Sigmoid colon (tissue), 7 donors: ENCODE data around the gene DGKA. TPM values are rescaled to one million over a fixed set of nuclear protein-coding genes. Genes with fewer than 3 reads are reported as not detected.

Experiments used
- DNase-seq: peaks from one replicate; pipeline ENCODE4 v3.0.0-alpha.2; 2019
- H3K27ac ChIP-seq, 4 donors: fragments of 200-600 bp; sonication (generic); one replicate each; pipeline ENCODE4 v1.5.1; 2016 to 2019; ENCODE audit warnings: mild to moderate bottlenecking in 1 of 4
- H3K27me3 ChIP-seq, 3 donors: fragments of 200-600 bp; sonication (generic); one replicate each; pipeline ENCODE4 v1.5.1; 2019; ENCODE audit warnings: mild to moderate bottlenecking in 1 of 3
- H3K36me3 ChIP-seq, 4 donors: fragments of 200-600 bp; sonication (generic); one replicate each; pipeline ENCODE4 v1.5.1; 2016 to 2019
- H3K4me1 ChIP-seq, 4 donors: fragments of 200-600 bp; sonication (generic); one replicate each; pipeline ENCODE4 v1.5.1; 2017 to 2019
- H3K4me3 ChIP-seq, 4 donors: fragments of 200-600 bp; sonication (generic); one replicate each; pipeline ENCODE4 v1.5.1; 2017 to 2019; ENCODE audit warnings: mild to moderate bottlenecking in 2 of 4, moderate library complexity in 1 of 4
- H3K9me3 ChIP-seq, 4 donors: fragments of 200-600 bp in 3 of 4; sonication (generic) in 3 of 4; one replicate each; pipeline versions ENCODE4 v1.5.1 to v1.6.1; 2013 to 2019
- CTCF ChIP-seq, 4 experiments: fragments of 450-650 bp in 3 of 4; fragments of 200-600 bp in 1 of 4; IDR thresholded peaks; one replicate each; pipeline ENCODE4 v1.5.1; 2016 to 2019; ENCODE audit warnings: antibody characterized with exemption in 4 of 4, mild to moderate bottlenecking in 3 of 4, moderate library complexity in 2 of 4
- EP300 ChIP-seq, 4 donors: sonication (generic); formaldehyde crosslinking; IDR thresholded peaks; one replicate each; pipeline ENCODE4 v1.6.1; 2017; ENCODE audit warnings: antibody characterized with exemption in 4 of 4
- POLR2A ChIP-seq, 2 donors: fragments of 450-650 bp; IDR thresholded peaks; one replicate each; pipeline ENCODE4 v1.6.1; 2016; ENCODE audit warnings: antibody characterized with exemption in 2 of 2, mild to moderate bottlenecking in 2 of 2, moderate library complexity in 2 of 2
- POLR2AphosphoS5 ChIP-seq, 4 donors: sonication (generic); formaldehyde crosslinking; IDR thresholded peaks; one replicate each; pipeline ENCODE4 v1.6.1; 2017; ENCODE audit warnings: antibody characterized with exemption in 4 of 4
- WGBS, 2 donors: extraction: QIAGEN DNeasy Blood & Tissue Kit; methylation state at CpG; one replicate each; pipeline ENCODE4 v1.1.7; 2013; 5-methylcytosine and 5-hydroxymethylcytosine counted together
- intact Hi-C: fragments of 100-400 bp; cut with DNase I; formaldehyde crosslinking; loops from one replicate; pipeline ENCODE4 v1.15.1; 2023
- polyA plus RNA-seq, 3 donors: library from polyadenylated mRNA; stranded (reverse); fragments of 200-250 nt; gene quantifications; one replicate each; pipeline ENCODE4 v1.2.3, GENCODE V29; 2013
- total RNA-seq, 4 donors: library from RNA; depleted of rRNA; stranded (reverse); fragments of >200 nt; gene quantifications; one replicate each; pipeline ENCODE4 v1.1.0, GENCODE V29; 2016
- donor health status: healthy with polysubstance abuse.
- donor health status: Bipolar disorder and iron deficiency.
- donor health status: healthy.

Gene DGKA
- total and polyA plus RNA-seq, 7 donors = 21.4 to 97.8 (median 44.4) TPM

GRCh38 chr12:55929306-55929791 lies 1.6 kb upstream of the DGKA start:
- Histone ChIP-seq H3K9me3 (no peaks in the 10 kb centered on the region), H3K4me1 (peaks cover 0 to 63% (median 47%) of the 10 kb centered on the region in 4 donors), H3K4me3 (no peak overlapping the region), H3K27ac (peak overlapping the region; percentile 84 to 98 (median 98)), H3K27me3 (no peaks in the 10 kb centered on the region), H3K36me3 (no peaks in the 10 kb centered on the region)
- no peak for DNase-seq
- WGBS, 2 donors = 23 to 24% methylated on average over 8 of the region's 8 CpGs
- intact Hi-C loops = loop anchor here (2.0 to 5.0 kb wide), 2 partner anchors 113 to 187 kb away; partner anchors contain the start of genes GDF11 and SARNP
- TF ChIP-seq POLR2AphosphoS5 (IDR thresholded peaks at IDR 0.05) (no peak), EP300 (IDR thresholded peaks at IDR 0.05) (no peak), POLR2A (IDR thresholded peaks at IDR 0.05) (no peak), CTCF (IDR thresholded peaks at IDR 0.05) (no peak)

GRCh38 chr12:55931317-55931779 lies 386 bp downstream of the DGKA start:
- intact Hi-C loops = loop anchor here (2.0 kb wide), 1 partner anchor 35 kb away; the partner anchor contains the start of genes CDK2 and PMEL
- WGBS, 2 donors = 1 to 4% methylated on average over 10 of the region's 10 CpGs
- DNase-seq = no peak

DNA sequence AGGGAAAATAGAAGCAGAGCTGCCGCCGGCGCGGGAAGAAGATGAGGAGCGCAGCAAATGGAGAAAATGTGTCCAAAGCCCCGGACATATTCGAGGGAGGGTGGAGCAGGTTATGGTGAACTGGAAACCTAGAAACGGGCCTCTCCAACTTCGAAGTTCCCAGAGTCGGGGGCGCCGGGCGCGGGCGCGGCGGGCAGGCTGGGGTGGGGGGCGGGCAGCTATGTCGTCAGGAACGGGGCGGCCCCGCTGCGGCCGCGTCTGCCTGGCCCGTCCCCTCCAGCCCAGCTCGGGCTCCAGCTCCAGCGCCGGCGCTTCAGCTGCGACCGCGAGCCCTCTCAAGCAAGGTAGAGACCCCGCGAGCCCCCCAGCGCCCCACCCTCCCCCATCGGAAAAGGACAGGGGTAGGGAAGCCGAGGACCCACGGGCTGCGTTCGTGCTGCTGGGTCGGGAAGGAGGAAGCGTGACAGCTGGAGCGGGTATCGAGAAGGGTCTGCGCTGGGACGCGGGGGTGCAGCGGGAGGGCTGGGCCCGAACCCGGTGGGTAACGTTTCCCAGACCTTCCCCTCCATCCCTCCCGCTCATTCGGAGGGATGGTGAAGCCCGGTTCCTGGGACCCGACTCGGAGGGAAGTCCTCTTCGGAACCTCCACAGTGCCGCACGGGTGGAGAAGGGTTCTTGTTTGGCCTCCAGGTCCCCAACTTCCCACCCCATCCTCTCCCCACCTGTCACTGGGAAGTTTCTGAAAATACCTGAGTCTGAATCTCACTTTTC lies 1.0 kb downstream of the DGKA start:
- peak; percentile 81 for DNase-seq

More at GRCh38 chr12:55931317-55931779, 386 bp downstream of the DGKA start:
- no peaks in the 10 kb centered on the region for H3K36me3 ChIP-seq
- H3K27me3 ChIP-seq = no peaks in the 10 kb centered on the region
- no peaks in the 10 kb centered on the region for H3K9me3 ChIP-seq
- peak overlapping the region; percentile 41 to 87 (median 78) for H3K4me3 ChIP-seq
- TF ChIP-seq EP300 (IDR thresholded peaks at IDR 0.05) = no peak
- TF ChIP-seq POLR2AphosphoS5 (IDR thresholded peaks at IDR 0.05) = no peak
- TF ChIP-seq POLR2A (IDR thresholded peaks at IDR 0.05) = no peak
- TF ChIP-seq CTCF (IDR thresholded peaks at IDR 0.05) = no peak
- peaks cover 0 to 57% (median 41%) of the 10 kb centered on the region in 4 donors for H3K4me1 ChIP-seq
- H3K27ac ChIP-seq = peak overlapping the region; percentile 85 to 98 (median 86)

GRCh38 chr12:55932551-55932910 lies 1.6 kb downstream of the DGKA start:
- no peak for DNase-seq
- peaks cover 0 to 3% (median 0%) of the 10 kb centered on the region in 4 donors for H3K36me3 ChIP-seq
- H3K4me1 ChIP-seq = peaks cover 0 to 54% (median 40%) of the 10 kb centered on the region in 4 donors
- peak overlapping the region; percentile 41 to 87 (median 78) for H3K4me3 ChIP-seq
- intact Hi-C loops = no loop called here
- TF ChIP-seq POLR2AphosphoS5 (IDR thresholded peaks at IDR 0.05) (no peak), POLR2A (IDR thresholded peaks at IDR 0.05) (no peak), EP300 (IDR thresholded peaks at IDR 0.05) (no peak), CTCF (IDR thresholded peaks at IDR 0.05) (no peak)
- no peaks in the 10 kb centered on the region for H3K9me3 ChIP-seq
- H3K27ac ChIP-seq = peak overlapping the region; percentile 85 to 98 (median 86)
- 3 to 4% methylated on average over 4 of the region's 4 CpGs for WGBS, 2 donors
- no peaks in the 10 kb centered on the region for H3K27me3 ChIP-seq

More for the DNA sequence above, 1.0 kb downstream of the DGKA start:
- no peaks in the 10 kb centered on the region for H3K36me3 ChIP-seq
- H3K9me3 ChIP-seq = no peaks in the 10 kb centered on the region
- no peaks in the 10 kb centered on the region for H3K27me3 ChIP-seq
- intact Hi-C loops = loop anchor here (2.0 kb wide), 1 partner anchor 35 kb away; the partner anchor contains the start of genes CDK2 and PMEL
- 1% methylated on average over 60 of the region's 60 CpGs for WGBS, 2 donors
- H3K4me1 ChIP-seq = peaks cover 0 to 54% (median 40%) of the 10 kb centered on the region in 4 donors
- H3K27ac ChIP-seq = peak overlapping the region; percentile 85 to 98 (median 86)
- TF ChIP-seq EP300 (IDR thresholded peaks at IDR 0.05) = no peak
- peak; percentile 16 to 19 for TF ChIP-seq POLR2A (IDR thresholded peaks at IDR 0.05)
- no peak for TF ChIP-seq CTCF (IDR thresholded peaks at IDR 0.05)
- peak in 3 of 4 donors; percentile 13 to 71 (median 55) for TF ChIP-seq POLR2AphosphoS5 (IDR thresholded peaks at IDR 0.05)
- H3K4me3 ChIP-seq = peak overlapping the region; percentile 41 to 87 (median 78)
